AG09309 (cell line): Measurements from ENCODE around the gene PPP1R18.
A peak's percentile ranks its signal among the peaks of the same experiment; 100 is the strongest.

ENCODE experiments used
- DNase-seq: peaks from one replicate; pipeline ENCODE4 v3.0.0-alpha.2; 2010; ENCODE audit warnings: low read depth
- H3K4me3 ChIP-seq: 2 replicates; pipeline ENCODE4 v1.5.1; 2011; ENCODE audit warnings: mild to moderate bottlenecking, low read depth, low read length, moderate library complexity; ENCODE audit not compliant: control insufficient read depth
- CTCF ChIP-seq: IDR thresholded peaks from 2 replicates; pipeline ENCODE4 v1.5.1; 2011; ENCODE audit warnings: mild to moderate bottlenecking, low read depth, low read length, inconsistent platforms; ENCODE audit not compliant: insufficient read depth, control insufficient read depth; ENCODE audit errors: missing control alignments

PPP1R18 gene, protein sequence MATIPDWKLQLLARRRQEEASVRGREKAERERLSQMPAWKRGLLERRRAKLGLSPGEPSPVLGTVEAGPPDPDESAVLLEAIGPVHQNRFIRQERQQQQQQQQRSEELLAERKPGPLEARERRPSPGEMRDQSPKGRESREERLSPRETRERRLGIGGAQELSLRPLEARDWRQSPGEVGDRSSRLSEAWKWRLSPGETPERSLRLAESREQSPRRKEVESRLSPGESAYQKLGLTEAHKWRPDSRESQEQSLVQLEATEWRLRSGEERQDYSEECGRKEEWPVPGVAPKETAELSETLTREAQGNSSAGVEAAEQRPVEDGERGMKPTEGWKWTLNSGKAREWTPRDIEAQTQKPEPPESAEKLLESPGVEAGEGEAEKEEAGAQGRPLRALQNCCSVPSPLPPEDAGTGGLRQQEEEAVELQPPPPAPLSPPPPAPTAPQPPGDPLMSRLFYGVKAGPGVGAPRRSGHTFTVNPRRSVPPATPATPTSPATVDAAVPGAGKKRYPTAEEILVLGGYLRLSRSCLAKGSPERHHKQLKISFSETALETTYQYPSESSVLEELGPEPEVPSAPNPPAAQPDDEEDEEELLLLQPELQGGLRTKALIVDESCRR

GRCh38 chr6:30686009-30686907 lies at the start of gene PPP1R18:
Gene PPP1R18, minus strand, starts transcription at chr6:30686645. Its CDS starts 627 bp downstream, at chr6:30686018.
- peak within 1 kb of the TSS; percentile 89 for H3K4me3 ChIP-seq
- no peak for TF ChIP-seq CTCF
- no peak for DNase-seq

- no peak for DNase-seq
- H3K4me3 ChIP-seq: no peak overlapping the region
- TF ChIP-seq CTCF: no peak
Measured at GRCh38 chr6:30735668-30736314, 49.3 kb upstream of the PPP1R18 start.

GRCh38 chr6:30732237-30732943 lies 45.9 kb upstream of the PPP1R18 start:
- DNase-seq: no peak
- H3K4me3 ChIP-seq: no peak overlapping the region
- no peak for TF ChIP-seq CTCF

DNA sequence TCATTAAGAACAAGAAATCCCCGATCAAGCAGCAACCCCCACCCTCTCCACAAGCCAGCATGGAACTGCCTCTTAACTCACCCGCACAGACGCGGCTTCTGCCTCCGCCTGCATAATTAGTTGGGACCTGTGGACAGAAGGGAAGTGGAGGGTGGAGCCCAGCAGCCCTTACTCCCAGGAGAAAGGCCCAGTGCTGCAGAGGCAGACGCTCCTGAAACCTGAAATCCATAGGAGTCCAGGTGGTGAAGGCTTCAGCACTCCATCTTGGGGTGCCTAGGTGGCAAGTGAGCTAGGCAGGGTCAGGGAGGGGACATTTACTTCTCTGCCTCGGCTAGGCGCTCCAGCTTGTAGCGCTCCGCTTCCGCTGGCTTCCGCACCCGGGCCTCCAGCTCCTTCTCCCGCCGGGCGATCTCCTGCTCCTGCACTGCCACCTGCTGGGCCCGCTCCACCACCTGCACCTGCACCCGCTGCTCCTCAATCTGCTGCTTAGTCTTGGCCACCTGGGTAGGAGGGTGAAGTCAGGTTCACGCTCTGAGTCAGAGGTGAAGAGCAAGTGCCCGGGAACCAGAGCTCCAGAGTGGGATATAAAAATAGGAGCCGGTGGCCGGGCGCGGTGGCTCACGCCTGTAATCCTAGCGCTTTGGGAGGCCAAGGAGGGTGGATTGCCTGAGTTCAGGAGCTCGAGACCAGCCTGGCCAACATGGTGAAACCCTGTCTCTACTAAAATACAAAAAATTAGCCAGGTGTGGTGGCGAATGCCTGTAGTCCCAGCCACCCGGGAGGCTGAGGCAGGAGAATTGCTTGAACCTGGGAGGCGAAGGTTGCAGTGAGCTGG lies 44.4 kb upstream of the PPP1R18 start:
- peak; percentile 37 for TF ChIP-seq CTCF
- DNase-seq: no peak
- H3K4me3 ChIP-seq: no peak overlapping the region

DNA sequence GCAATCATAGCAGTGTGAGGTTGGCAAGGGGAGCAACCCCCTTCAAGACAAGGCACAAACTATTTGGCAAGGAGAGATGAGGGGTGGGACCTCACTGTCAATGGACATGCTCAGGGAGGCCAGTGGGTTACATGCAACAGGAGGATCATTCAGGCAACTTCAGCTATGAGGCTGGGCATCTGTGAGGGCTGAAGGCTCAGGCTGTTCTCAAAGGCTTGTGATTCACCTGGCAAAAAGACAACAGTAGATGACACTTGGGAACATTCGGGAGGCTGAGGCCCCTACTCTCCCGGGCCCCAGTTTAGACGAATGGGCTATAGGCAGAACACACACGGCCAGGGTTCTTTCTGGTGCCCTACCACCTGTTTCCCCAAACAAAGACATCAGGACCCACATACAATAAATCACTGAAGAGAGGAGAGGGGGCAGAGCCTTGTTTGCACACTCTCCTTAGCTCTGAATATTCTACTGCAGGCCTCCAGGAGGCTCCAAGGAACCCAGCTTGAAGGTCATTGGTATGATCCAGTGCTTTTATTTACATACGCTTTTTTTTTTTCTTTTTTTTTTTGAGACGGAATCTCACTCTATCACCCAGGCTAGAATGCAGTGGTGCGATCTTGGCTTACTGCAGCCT lies 41.6 kb upstream of the PPP1R18 start:
- peak; percentile 38 for TF ChIP-seq CTCF
- DNase-seq: no peak
- no peak overlapping the region for H3K4me3 ChIP-seq
